Thoracic aorta (tissue), 2 donors: ENCODE measurements around the gene ZNF337. TPM values are rescaled to one million over a fixed set of nuclear protein-coding genes. Genes with fewer than 3 reads are reported as not detected.

Experiments used
- ATAC-seq: fragments of 150-250 bp; one replicate; pipeline ENCODE4 v1.8.0; 2017; ENCODE audit warnings: low read depth; ENCODE audit not compliant: insufficient number of reproducible peaks, low FRiP score
- DNase-seq: peaks from one replicate; pipeline ENCODE4 v3.0.0-alpha.2; 2020; ENCODE audit warnings: low spot score
- H3K27ac ChIP-seq, 2 donors: fragments of 200-600 bp; sonication (generic); 1 replicate in 1 of 2; 2 replicates in 1 of 2; pipeline ENCODE4 v1.5.1; 2016; ENCODE audit warnings: mild to moderate bottlenecking in 2 of 2, moderate library complexity in 2 of 2
- H3K27me3 ChIP-seq: fragments of 200-600 bp; sonication (generic); replicated peaks from 2 replicates; pipeline ENCODE4 v1.6.0; 2016; ENCODE audit warnings: mild to moderate bottlenecking; ENCODE audit not compliant: insufficient read depth
- H3K36me3 ChIP-seq: fragments of 200-600 bp; sonication (generic); one replicate; pipeline ENCODE4 v1.5.1; 2016
- H3K4me1 ChIP-seq, 2 donors: fragments of 200-600 bp; sonication (generic); 1 replicate in 1 of 2; 2 replicates in 1 of 2; pipeline versions ENCODE4 v1.5.1 to v1.6.0; 2016; ENCODE audit warnings: low read depth in 2 of 2, mild to moderate bottlenecking in 1 of 2; ENCODE audit not compliant: control insufficient read depth in 1 of 2
- H3K4me3 ChIP-seq: fragments of 200-600 bp; sonication (generic); 2 replicates; pipeline ENCODE4 v1.5.1; 2016; ENCODE audit warnings: mild to moderate bottlenecking
- H3K9me3 ChIP-seq: fragments of 200-600 bp; sonication (generic); 2 replicates; pipeline ENCODE4 v1.5.1; 2016
- CTCF ChIP-seq: fragments of 200-600 bp; sonication (generic); IDR thresholded peaks from one replicate; pipeline ENCODE4 v1.5.1; 2019; ENCODE audit warnings: antibody characterized with exemption
- total RNA-seq, 2 donors: library from RNA; depleted of rRNA; stranded (reverse); fragments of >200 nt; gene quantifications; one replicate each; pipeline versions ENCODE4 v1.1.0 to v1.2.3, GENCODE V29; 2016

The ZNF337 gene
- 10 to 100 TPM; 16.1 to 19.5 TPM for total RNA-seq

- Histone ChIP-seq H3K4me1 (peaks cover 5 to 16% of the 10 kb centered on the region in 2 donors), H3K9me3 (no peaks in the 10 kb centered on the region), H3K4me3 (peak within 1 kb of the TSS; percentile 93), H3K27me3 (no peaks in the 10 kb centered on the region), H3K36me3 (no peaks in the 10 kb centered on the region), H3K27ac (peak within 1 kb of the TSS; percentile 83 to 92)
- TF ChIP-seq CTCF = no peak
- DNase-seq (peak; percentile 90), ATAC-seq (peak; percentile 99)
These were observed at the start of gene ZNF337 for GRCh38 chr20:25696371-25697131. TSS of gene ZNF337 (minus strand) at chr20:25696853. CDS start at chr20:25686417, 10,436 bp downstream.

GRCh38 chr20:25745738-25746137, 49.1 kb upstream of the ZNF337 start:
- ATAC-seq (no peak), DNase-seq (no peak)
- no peak overlapping the region for H3K27ac ChIP-seq
- TF ChIP-seq CTCF = no peak
- no peak overlapping the region for H3K4me3 ChIP-seq
- no peaks in the 10 kb centered on the region for H3K36me3 ChIP-seq
- no peaks in the 10 kb centered on the region for H3K4me1 ChIP-seq
- H3K9me3 ChIP-seq = no peaks in the 10 kb centered on the region
- no peaks in the 10 kb centered on the region for H3K27me3 ChIP-seq

- DNase-seq = no peak
- Histone ChIP-seq H3K4me1 (no peaks in the 10 kb centered on the region), H3K9me3 (no peaks in the 10 kb centered on the region), H3K27ac (no peak overlapping the region), H3K4me3 (no peak overlapping the region), H3K27me3 (no peaks in the 10 kb centered on the region), H3K36me3 (no peaks in the 10 kb centered on the region)
- TF ChIP-seq CTCF = no peak
- no peak for ATAC-seq
These were observed 48.4 kb upstream of the ZNF337 start for GRCh38 chr20:25745100-25745499.

GRCh38 chr20:25744261-25744660, 47.6 kb upstream of the ZNF337 start:
- Histone ChIP-seq H3K4me3 (no peak overlapping the region), H3K27me3 (no peaks in the 10 kb centered on the region), H3K36me3 (no peaks in the 10 kb centered on the region), H3K27ac (no peak overlapping the region), H3K4me1 (no peaks in the 10 kb centered on the region), H3K9me3 (no peaks in the 10 kb centered on the region)
- no peak for DNase-seq
- no peak for TF ChIP-seq CTCF
- no peak for ATAC-seq

GRCh38 chr20:25741088-25741487, 44.4 kb upstream of the ZNF337 start:
- no peak for ATAC-seq
- Histone ChIP-seq H3K36me3 (no peaks in the 10 kb centered on the region), H3K4me3 (no peak overlapping the region), H3K9me3 (no peaks in the 10 kb centered on the region), H3K4me1 (no peaks in the 10 kb centered on the region), H3K27me3 (no peaks in the 10 kb centered on the region), H3K27ac (no peak overlapping the region)
- no peak for TF ChIP-seq CTCF
- no peak for DNase-seq
